IMR-90 (cell line): Measurements from ENCODE around the gene STEAP3. TPM values are rescaled to one million over a fixed set of nuclear protein-coding genes. Genes with fewer than 3 reads are reported as not detected.

Experiments
- ATAC-seq: fragments of 200-7000 bp; cut with Tn5 transposase; 2 replicates; pipeline ENCODE4 v1.9.1; 2020; ENCODE audit warnings: low read depth, mild to moderate bottlenecking, moderate library complexity
- BruUV-seq: library from RNA; stranded (reverse); fragments of 400-500 nt; replicated peaks from 2 replicates; lab custom pipeline; 2021; lab: Mats Ljungman, UMichigan
- CTCF ChIA-PET: fragments of 300-600 bp; formaldehyde crosslinking; extraction: SDS; loops from one replicate; lab custom pipeline; 2021; ENCODE audit warnings: antibody characterized with exemption; lab: Yijun Ruan, JAX
- POLR2A ChIA-PET: fragments of 300-600 bp; sonication (Branson Sonifier 250); formaldehyde crosslinking; loops from one replicate; lab custom pipeline; 2022; ENCODE audit warnings: antibody characterized with exemption; ENCODE audit not compliant: unreplicated experiment; lab: Charles Lee
- DNase-seq: peaks from one replicate; pipeline ENCODE4 v3.0.0; 2013
- H2AFZ ChIP-seq: replicated peaks from 2 replicates; pipeline ENCODE3; 2013; ENCODE audit warnings: low read length, mild to moderate bottlenecking; ENCODE audit not compliant: poor library complexity
- H2AK5ac ChIP-seq: 2 replicates; pipeline ENCODE4 v1.6.1; 2013; ENCODE audit warnings: low read depth, low read length, inconsistent platforms
- H2AK9ac ChIP-seq: replicated peaks from 2 replicates; pipeline ENCODE3; 2013; ENCODE audit warnings: mild to moderate bottlenecking, low read depth, low read length, moderate library complexity; ENCODE audit not compliant: poor library complexity
- H2BK120ac ChIP-seq: 2 replicates; pipeline ENCODE4 v1.6.1; 2013; ENCODE audit warnings: low read depth, low read length, inconsistent platforms
- H2BK15ac ChIP-seq: 3 replicates; pipeline ENCODE4 v1.6.1; 2013; ENCODE audit warnings: low read depth, low read length, inconsistent platforms
- H2BK20ac ChIP-seq: 2 replicates; pipeline ENCODE4 v1.6.1; 2013; ENCODE audit warnings: low read depth, mild to moderate bottlenecking, inconsistent platforms, low read length, moderate library complexity
- H2BK5ac ChIP-seq: 2 replicates; pipeline ENCODE4 v1.6.1; 2013; ENCODE audit warnings: mild to moderate bottlenecking, low read depth, low read length, inconsistent platforms; ENCODE audit not compliant: poor library complexity, severe bottlenecking
- H3K14ac ChIP-seq: replicated peaks from 2 replicates; pipeline ENCODE4 v1.6.1; 2013; ENCODE audit warnings: low read depth, low read length, inconsistent platforms
- H3K18ac ChIP-seq: 2 replicates; pipeline ENCODE4 v1.6.1; 2013; ENCODE audit warnings: low read depth, low read length, control low read depth
- H3K23ac ChIP-seq: 2 replicates; pipeline ENCODE4 v1.6.1; 2013; ENCODE audit warnings: low read depth, low read length, inconsistent platforms
- H3K27ac ChIP-seq: 2 replicates; pipeline ENCODE4 v1.5.1; 2013; ENCODE audit warnings: mild to moderate bottlenecking, control low read depth, low read length; ENCODE audit not compliant: insufficient read depth
- H3K27me3 ChIP-seq: 2 replicates; pipeline ENCODE4 v1.6.1; 2013; ENCODE audit warnings: low read length; ENCODE audit not compliant: control insufficient read depth, insufficient read depth
- H3K36me3 ChIP-seq: 2 replicates; pipeline ENCODE4 v1.6.1; 2013; ENCODE audit warnings: low read length, mixed read lengths; ENCODE audit not compliant: control insufficient read depth, insufficient read depth
- H3K4ac ChIP-seq: 2 replicates; pipeline ENCODE4 v1.6.1; 2013; ENCODE audit warnings: low read depth, low read length, inconsistent platforms
- H3K4me1 ChIP-seq: 2 replicates; pipeline ENCODE4 v1.6.1; 2013; ENCODE audit warnings: low read length, mixed read lengths; ENCODE audit not compliant: control insufficient read depth, insufficient read depth
- H3K4me2 ChIP-seq: 2 replicates; pipeline ENCODE4 v1.6.1; 2013; ENCODE audit warnings: low read depth, mild to moderate bottlenecking, control low read depth, low read length, moderate library complexity
- H3K4me3 ChIP-seq: 2 replicates; pipeline ENCODE4 v1.5.1; 2013; ENCODE audit warnings: low read depth, mild to moderate bottlenecking, control low read depth, low read length, moderate library complexity; ENCODE audit not compliant: insufficient read depth
- H3K56ac ChIP-seq: 2 replicates; pipeline ENCODE4 v1.6.1; 2013; ENCODE audit warnings: low read length, inconsistent platforms; ENCODE audit not compliant: insufficient read depth; ENCODE audit errors: extremely low read depth
- H3K79me1 ChIP-seq, 2 experiments: 2 replicates each; pipeline ENCODE4 v1.6.1; 2013; ENCODE audit warnings: low read length in 2 of 2, inconsistent platforms in 1 of 2, low read depth in 1 of 2
- H3K9ac ChIP-seq: 2 replicates; pipeline ENCODE4 v1.6.1; 2013; ENCODE audit warnings: low read depth, low read length, control low read depth
- H3K9me1 ChIP-seq: 2 replicates; pipeline ENCODE4 v1.6.1; 2013; ENCODE audit warnings: low read length, inconsistent platforms; ENCODE audit not compliant: insufficient read depth
- H3K9me3 ChIP-seq: 2 replicates; pipeline ENCODE4 v1.6.1; 2013; ENCODE audit warnings: low read length; ENCODE audit not compliant: control insufficient read depth, insufficient read depth
- H4K20me1 ChIP-seq: 2 replicates; pipeline ENCODE4 v1.6.1; 2013; ENCODE audit warnings: low read length, inconsistent platforms; ENCODE audit not compliant: insufficient read depth
- H4K5ac ChIP-seq: 2 replicates; pipeline ENCODE4 v1.6.1; 2013; ENCODE audit warnings: mild to moderate bottlenecking, low read depth, low read length, control low read depth
- H4K8ac ChIP-seq, 2 experiments: 2 replicates each; pipeline ENCODE4 v1.6.1; 2013; ENCODE audit warnings: low read depth in 2 of 2, low read length in 2 of 2, control low read depth in 1 of 2, inconsistent platforms in 1 of 2
- H4K91ac ChIP-seq: 2 replicates; pipeline ENCODE4 v1.6.1; 2013; ENCODE audit warnings: low read depth, low read length, inconsistent platforms; ENCODE audit not compliant: insufficient read depth
- BHLHE40 ChIP-seq: fragments of 150-350 bp; IDR thresholded peaks from 2 replicates; pipeline ENCODE4 v1.6.1; 2016; ENCODE audit warnings: mild to moderate bottlenecking, low read depth, low read length
- CEBPB ChIP-seq: IDR thresholded peaks from 2 replicates; pipeline ENCODE4 v1.6.1; 2012; ENCODE audit warnings: low read depth, low read length, improper control_type of control experiment
- CHD1 ChIP-seq: IDR thresholded peaks from 2 replicates; pipeline ENCODE4 v1.6.1; 2012; ENCODE audit warnings: low read depth, low read length, improper control_type of control experiment
- FOS ChIP-seq: fragments of 150-350 bp; IDR thresholded peaks from 2 replicates; pipeline ENCODE4 v1.6.1; 2016; ENCODE audit warnings: low read depth, low read length
- MAFK ChIP-seq: IDR thresholded peaks from 2 replicates; pipeline ENCODE4 v1.6.1; 2012; ENCODE audit warnings: low read depth, low read length, improper control_type of control experiment
- MXI1 ChIP-seq: IDR thresholded peaks from 2 replicates; pipeline ENCODE4 v1.6.1; 2012; ENCODE audit warnings: low read depth, mild to moderate bottlenecking, low read length, moderate library complexity, borderline replicate concordance
- NFE2L2 ChIP-seq: fragments of 150-350 bp; IDR thresholded peaks from 2 replicates; pipeline ENCODE4 v1.6.1; 2016; ENCODE audit warnings: low read depth, mild to moderate bottlenecking, low read length
- POLR2A ChIP-seq: IDR thresholded peaks from 2 replicates; pipeline ENCODE4 v1.6.1; 2012; ENCODE audit warnings: mild to moderate bottlenecking, low read depth, low read length
- RAD21 ChIP-seq: IDR thresholded peaks from 2 replicates; pipeline ENCODE4 v1.6.1; 2012; ENCODE audit warnings: low read length, improper control_type of control experiment
- RCOR1 ChIP-seq: IDR thresholded peaks from 2 replicates; pipeline ENCODE4 v1.6.1; 2012; ENCODE audit warnings: mild to moderate bottlenecking, low read length, improper control_type of control experiment; ENCODE audit not compliant: insufficient replicate concordance
- RFX5 ChIP-seq: IDR thresholded peaks from 2 replicates; pipeline ENCODE4 v1.8.0; 2012; ENCODE audit warnings: low read depth, mild to moderate bottlenecking, low read length, moderate library complexity
- WGBS, 2 experiments: methylation state at CpG; one replicate each; pipeline versions ENCODE4 v1.1.5 to v1.1.7; 2013; ENCODE audit warnings: missing lambda C conversion rate in 2 of 2; ENCODE audit not compliant: insufficient read length in 1 of 2; ENCODE audit errors: extremely low coverage in 2 of 2; 5-methylcytosine and 5-hydroxymethylcytosine counted together
- dilution Hi-C: fragments of 300-500 bp; cut with HindIII; formaldehyde crosslinking; loops from one replicate; pipeline ENCODE4 v1.14.3; 2018; ENCODE audit warnings: low sequenced_read_pairs; ENCODE audit not compliant: unreplicated experiment
- in situ Hi-C: fragments of 300-500 bp; cut with MboI; formaldehyde crosslinking; loops from 3 replicates; pipeline ENCODE4 v1.14.3; 2019; ENCODE audit warnings: low sequenced_read_pairs, inconsistent platforms, mixed read lengths
- intact Hi-C: fragments of 100-400 bp; cut with micrococcal nuclease; formaldehyde crosslinking; loops from 2 replicates; pipeline ENCODE4 v1.10.0; 2022
- polyA plus RNA-seq, 3 experiments: library from polyadenylated mRNA; depleted of rRNA; stranded (reverse); fragments of >200 nt; gene quantifications; 2 replicates each; pipeline ENCODE4 v1.2.3, GENCODE V29; 2012; ENCODE audit warnings: low replicate concordance in 1 of 3
- total RNA-seq: library from RNA; depleted of rRNA; stranded (reverse); fragments of >200 nt; gene quantifications from 2 replicates; pipeline ENCODE4 v1.2.3, GENCODE V29; 2012
- TF ChIP-seq, protein P1 (sequence below): fragments of 150-350 bp; IDR thresholded peaks from 2 replicates; pipeline ENCODE4 v1.6.1; 2017; ENCODE audit warnings: mild to moderate bottlenecking, antibody characterized with exemption, low read length, low read depth
- TF ChIP-seq, protein P2 (sequence below): fragments of 150-350 bp; IDR thresholded peaks from 2 replicates; pipeline ENCODE4 v1.6.1; 2016; ENCODE audit warnings: low read depth, mild to moderate bottlenecking, low read length, moderate library complexity, borderline replicate concordance
- TF ChIP-seq, protein P3 (sequence below): conservative IDR thresholded peaks from 2 replicates; pipeline ENCODE4 v1.5.1; 2012; ENCODE audit warnings: mild to moderate bottlenecking, low read depth, low read length, improper control_type of control experiment

Gene STEAP3
- total and polyA plus RNA-seq, 2 of the 4 experiments (the other 2 are of a cell fraction), result 19.4 to 43.9 TPM

GRCh38 chr2:119282996-119283511 lies 59.4 kb downstream of the STEAP3 start:
- CTCF ChIA-PET, result no interaction called here

More at GRCh38 chr2:119282996-119283511, 59.4 kb downstream of the STEAP3 start:
- H4K5ac ChIP-seq, result no peak overlapping the region
- H2BK5ac ChIP-seq, result no peak overlapping the region
- H2AFZ ChIP-seq, result no peak overlapping the region
- H3K4me3 ChIP-seq, result no peak overlapping the region
- dilution Hi-C loops, result no loop called here
- H3K9me1 ChIP-seq, result 0 out of 2 replicates have a peak, but pooled peaks cover 3% of the 10 kb centered on the region
- no peak overlapping the region for H3K23ac ChIP-seq
- H2BK120ac ChIP-seq, result no peak overlapping the region
- no peak overlapping the region for H2BK15ac ChIP-seq
- no peak overlapping the region for H4K8ac ChIP-seq
- no peak overlapping the region for H2BK20ac ChIP-seq
- no peak overlapping the region for H2AK9ac ChIP-seq
- no peak overlapping the region for H3K4ac ChIP-seq
- no peak overlapping the region for H4K91ac ChIP-seq
- no peaks in the 10 kb centered on the region for H4K20me1 ChIP-seq
- POLR2A ChIA-PET, result no interaction called here
- intact Hi-C loops, result no loop called here
- no peak overlapping the region for H3K9ac ChIP-seq
- H3K27ac ChIP-seq, result no peak overlapping the region
- H3K56ac ChIP-seq, result no peak overlapping the region
- TF ChIP-seq, protein P1, sequence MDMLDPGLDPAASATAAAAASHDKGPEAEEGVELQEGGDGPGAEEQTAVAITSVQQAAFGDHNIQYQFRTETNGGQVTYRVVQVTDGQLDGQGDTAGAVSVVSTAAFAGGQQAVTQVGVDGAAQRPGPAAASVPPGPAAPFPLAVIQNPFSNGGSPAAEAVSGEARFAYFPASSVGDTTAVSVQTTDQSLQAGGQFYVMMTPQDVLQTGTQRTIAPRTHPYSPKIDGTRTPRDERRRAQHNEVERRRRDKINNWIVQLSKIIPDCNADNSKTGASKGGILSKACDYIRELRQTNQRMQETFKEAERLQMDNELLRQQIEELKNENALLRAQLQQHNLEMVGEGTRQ, result no peak
- TF ChIP-seq CEBPB (no peak), RAD21 (no peak), RFX5 (no peak), FOS (no peak), POLR2A (no peak), RCOR1 (no peak), MAFK (no peak), BHLHE40 (no peak), MXI1 (no peak), CHD1 (no peak), NFE2L2 (no peak)
- TF ChIP-seq, protein P2, sequence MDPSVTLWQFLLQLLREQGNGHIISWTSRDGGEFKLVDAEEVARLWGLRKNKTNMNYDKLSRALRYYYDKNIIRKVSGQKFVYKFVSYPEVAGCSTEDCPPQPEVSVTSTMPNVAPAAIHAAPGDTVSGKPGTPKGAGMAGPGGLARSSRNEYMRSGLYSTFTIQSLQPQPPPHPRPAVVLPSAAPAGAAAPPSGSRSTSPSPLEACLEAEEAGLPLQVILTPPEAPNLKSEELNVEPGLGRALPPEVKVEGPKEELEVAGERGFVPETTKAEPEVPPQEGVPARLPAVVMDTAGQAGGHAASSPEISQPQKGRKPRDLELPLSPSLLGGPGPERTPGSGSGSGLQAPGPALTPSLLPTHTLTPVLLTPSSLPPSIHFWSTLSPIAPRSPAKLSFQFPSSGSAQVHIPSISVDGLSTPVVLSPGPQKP, result no peak
- TF ChIP-seq, protein P3, sequence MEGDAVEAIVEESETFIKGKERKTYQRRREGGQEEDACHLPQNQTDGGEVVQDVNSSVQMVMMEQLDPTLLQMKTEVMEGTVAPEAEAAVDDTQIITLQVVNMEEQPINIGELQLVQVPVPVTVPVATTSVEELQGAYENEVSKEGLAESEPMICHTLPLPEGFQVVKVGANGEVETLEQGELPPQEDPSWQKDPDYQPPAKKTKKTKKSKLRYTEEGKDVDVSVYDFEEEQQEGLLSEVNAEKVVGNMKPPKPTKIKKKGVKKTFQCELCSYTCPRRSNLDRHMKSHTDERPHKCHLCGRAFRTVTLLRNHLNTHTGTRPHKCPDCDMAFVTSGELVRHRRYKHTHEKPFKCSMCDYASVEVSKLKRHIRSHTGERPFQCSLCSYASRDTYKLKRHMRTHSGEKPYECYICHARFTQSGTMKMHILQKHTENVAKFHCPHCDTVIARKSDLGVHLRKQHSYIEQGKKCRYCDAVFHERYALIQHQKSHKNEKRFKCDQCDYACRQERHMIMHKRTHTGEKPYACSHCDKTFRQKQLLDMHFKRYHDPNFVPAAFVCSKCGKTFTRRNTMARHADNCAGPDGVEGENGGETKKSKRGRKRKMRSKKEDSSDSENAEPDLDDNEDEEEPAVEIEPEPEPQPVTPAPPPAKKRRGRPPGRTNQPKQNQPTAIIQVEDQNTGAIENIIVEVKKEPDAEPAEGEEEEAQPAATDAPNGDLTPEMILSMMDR, result no peak
- ATAC-seq (no peak), DNase-seq (no peak)
- H3K18ac ChIP-seq, result no peak overlapping the region
- H3K14ac ChIP-seq, result no peak overlapping the region
- no peak overlapping the region for H2AK5ac ChIP-seq
- H3K9me3 ChIP-seq, result no peaks in the 10 kb centered on the region
- no TSS peak for BruUV-seq
- peaks cover 4% of the 10 kb centered on the region; the same call in 1 of the 2 replicates for H3K27me3 ChIP-seq
- 93% methylated on average over 2 of the region's 4 CpGs; no CpG with 5 or more reads in 1 of the 2 experiments for WGBS, 2 experiments
- H3K36me3 ChIP-seq, result no peaks in the 10 kb centered on the region
- in situ Hi-C loops, result loop anchor here (10.0 kb wide), 1 partner anchor 258 kb away; no protein-coding TSS in a partner anchor
- no peak overlapping the region for H3K4me2 ChIP-seq
- H3K4me1 ChIP-seq, result peaks cover 2% of the 10 kb centered on the region; the same call in 1 of the 2 replicates
- H3K79me1 ChIP-seq, result no peaks in the 10 kb centered on the region
